Activated T-cell treated with anti-CD3 and anti-CD28 coated beads, Interleukin-2, amount 50 U/mL, for 72 hours (primary cell): Measurements from ENCODE around the gene GGTLC1. TPM values are rescaled to one million over a fixed set of nuclear protein-coding genes. Genes with fewer than 3 reads are reported as not detected.
A peak's percentile ranks its signal among the peaks of the same experiment; 100 is the strongest.
"Not testable (repeated sequence)": the region's sequence is repeated elsewhere in the genome, so short reads cannot be mapped to it uniquely, and the experiment has no call there.

Source experiments
- ATAC-seq, 2 donors: fragments of 150-1000 bp; cut with Tn5 transposase; replicated peaks in 1 of 2; 2 replicates each; pipeline ENCODE4 v1.10.0; 2021; ENCODE audit warnings: moderate library complexity in 2 of 2, mild to moderate bottlenecking in 1 of 2
- DNase-seq, 2 donors: peaks; one replicate each; pipeline ENCODE4 v3.0.0; 2021 to 2022; ENCODE audit warnings: mixed read lengths in 1 of 2
- H3K27ac Mint-ChIP-seq: one replicate; pipeline ENCODE4 v1.8.0; 2022; ENCODE audit warnings: mild to moderate bottlenecking, moderate library complexity, mixed read lengths
- H3K27me3 Mint-ChIP-seq: one replicate; pipeline ENCODE4 v1.8.0; 2022; ENCODE audit warnings: low read depth, mixed read lengths
- H3K36me3 Mint-ChIP-seq, 2 donors: one replicate each; pipeline ENCODE4 v1.8.0; 2022; ENCODE audit warnings: mixed read lengths in 2 of 2, mild to moderate bottlenecking in 1 of 2; ENCODE audit not compliant: insufficient read depth in 2 of 2
- H3K4me1 Mint-ChIP-seq: one replicate; pipeline ENCODE4 v1.8.0; 2022; ENCODE audit warnings: low read depth, mixed read lengths
- H3K4me3 Mint-ChIP-seq, 2 donors: one replicate each; pipeline ENCODE4 v1.8.0; 2022; ENCODE audit warnings: mild to moderate bottlenecking in 2 of 2, mixed read lengths in 2 of 2, moderate library complexity in 2 of 2
- H3K9me3 Mint-ChIP-seq, 2 donors: one replicate each; pipeline ENCODE4 v1.8.0; 2022; ENCODE audit warnings: mixed read lengths in 2 of 2
- total RNA-seq, 2 donors: library from RNA; stranded (reverse); gene quantifications; one replicate each; pipeline ENCODE4 v1.2.3, GENCODE V29; 2022

Gene GGTLC1
- total RNA-seq, 2 donors from 2014 or later: not detected

- Mint-ChIP-seq H3K27me3 (no peaks in the 10 kb centered on the region), H3K9me3 (no peaks in the 10 kb centered on the region), H3K4me3 (no peak overlapping the region), H3K4me1 (no peaks in the 10 kb centered on the region), H3K27ac (no peak overlapping the region), H3K36me3 (no peaks in the 10 kb centered on the region)
- DNase-seq: no peak
- ATAC-seq: no peak
Observed at GRCh38 chr20:24007073-24007595, 18.6 kb upstream of the GGTLC1 start.

GRCh38 chr20:24006626-24007025 is 18.0 kb upstream of the GGTLC1 start:
- H3K4me1 Mint-ChIP-seq: no peaks in the 10 kb centered on the region
- no peaks in the 10 kb centered on the region for H3K27me3 Mint-ChIP-seq
- no peak for ATAC-seq
- no peak for DNase-seq
- no peak overlapping the region for H3K27ac Mint-ChIP-seq
- no peaks in the 10 kb centered on the region for H3K9me3 Mint-ChIP-seq
- H3K36me3 Mint-ChIP-seq: no peaks in the 10 kb centered on the region
- H3K4me3 Mint-ChIP-seq: no peak overlapping the region

DNA sequence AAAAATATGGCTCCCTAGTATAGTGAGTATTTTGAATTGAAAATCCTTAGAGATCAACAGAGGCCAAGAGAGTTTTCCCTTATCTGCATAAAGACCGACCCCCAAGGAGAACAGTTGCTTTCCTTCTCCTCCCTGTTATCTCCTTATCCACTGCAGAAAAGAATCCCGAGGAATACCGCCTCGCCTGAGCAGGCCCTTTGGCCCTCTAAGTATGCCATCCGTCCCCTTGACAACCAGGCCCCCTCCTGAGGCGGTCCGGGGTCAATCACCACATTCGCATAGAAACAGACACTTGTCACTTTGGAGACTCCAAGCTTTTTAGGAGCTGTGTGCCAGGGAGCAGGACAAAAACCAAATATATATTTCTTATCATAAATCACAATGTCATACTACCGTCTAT is 15.9 kb upstream of the GGTLC1 start:
- Mint-ChIP-seq H3K27ac (no peak overlapping the region), H3K36me3 (no peaks in the 10 kb centered on the region), H3K9me3 (no peaks in the 10 kb centered on the region), H3K4me3 (no peak overlapping the region), H3K4me1 (no peaks in the 10 kb centered on the region), H3K27me3 (no peaks in the 10 kb centered on the region)
- DNase-seq (no peak), ATAC-seq (no peak)

- Mint-ChIP-seq H3K27me3 (no peaks in the 10 kb centered on the region), H3K36me3 (no peaks in the 10 kb centered on the region), H3K4me1 (no peaks in the 10 kb centered on the region), H3K4me3 (no peak overlapping the region), H3K27ac (no peak overlapping the region), H3K9me3 (no peaks in the 10 kb centered on the region)
- ATAC-seq (no peak), DNase-seq (no peak)
Observed at GRCh38 chr20:24002896-24003295, 14.3 kb upstream of the GGTLC1 start.

- Mint-ChIP-seq H3K27me3 (no peaks in the 10 kb centered on the region), H3K36me3 (no peaks in the 10 kb centered on the region), H3K4me3 (no peak overlapping the region), H3K4me1 (no peaks in the 10 kb centered on the region), H3K27ac (no peak overlapping the region), H3K9me3 (no peaks in the 10 kb centered on the region)
- DNase-seq (no peak), ATAC-seq (no peak)
Observed at GRCh38 chr20:24001712-24002405, 13.3 kb upstream of the GGTLC1 start.

DNA sequence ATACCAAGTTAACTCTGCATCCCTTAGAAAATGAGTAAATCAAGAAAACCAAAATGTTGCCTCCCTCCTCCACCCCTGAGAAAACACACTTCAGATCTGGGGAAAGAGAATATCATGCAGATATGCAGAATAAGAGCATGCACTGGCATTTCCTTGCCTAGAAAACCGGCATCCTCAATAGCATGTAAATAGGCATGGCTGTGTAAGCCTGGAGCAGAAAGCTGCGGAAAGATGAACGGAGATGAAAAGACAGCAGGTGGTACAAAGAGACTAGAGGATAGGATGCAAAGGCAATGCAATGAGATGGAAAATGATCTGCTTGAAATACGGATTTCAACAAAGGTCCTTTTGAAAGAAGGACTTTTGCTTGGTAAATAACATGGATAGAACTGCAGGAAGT is 10.3 kb upstream of the GGTLC1 start:
- DNase-seq (no peak), ATAC-seq (no peak)
- Mint-ChIP-seq H3K4me3 (no peak overlapping the region), H3K27ac (no peak overlapping the region), H3K4me1 (no peaks in the 10 kb centered on the region), H3K27me3 (no peaks in the 10 kb centered on the region), H3K36me3 (no peaks in the 10 kb centered on the region), H3K9me3 (no peaks in the 10 kb centered on the region)

DNA sequence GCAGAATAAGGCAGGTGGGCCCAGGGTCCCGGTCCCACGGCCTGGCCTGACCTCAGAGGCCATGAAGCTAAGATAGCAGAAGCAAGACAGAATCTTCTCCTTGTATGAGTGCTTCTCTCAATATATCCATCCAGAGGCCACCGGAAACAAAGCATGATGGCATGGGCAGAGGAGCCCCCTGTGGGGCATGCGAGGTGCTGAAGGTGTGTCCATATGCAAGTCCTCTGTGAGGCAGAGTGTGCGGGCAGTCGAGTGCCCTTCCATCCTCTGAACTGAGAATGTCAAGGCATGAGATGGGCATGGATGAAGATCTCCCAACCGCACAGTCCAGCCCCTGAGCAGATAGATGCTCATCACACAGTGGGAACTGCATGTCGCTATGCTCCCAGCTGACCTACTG is 9.8 kb upstream of the GGTLC1 start:
- no peaks in the 10 kb centered on the region for H3K27me3 Mint-ChIP-seq
- ATAC-seq (no peak), DNase-seq (no peak)
- H3K36me3 Mint-ChIP-seq: no peaks in the 10 kb centered on the region
- H3K4me1 Mint-ChIP-seq: no peaks in the 10 kb centered on the region
- no peak overlapping the region for H3K4me3 Mint-ChIP-seq
- H3K9me3 Mint-ChIP-seq: no peaks in the 10 kb centered on the region
- no peak overlapping the region for H3K27ac Mint-ChIP-seq

DNA sequence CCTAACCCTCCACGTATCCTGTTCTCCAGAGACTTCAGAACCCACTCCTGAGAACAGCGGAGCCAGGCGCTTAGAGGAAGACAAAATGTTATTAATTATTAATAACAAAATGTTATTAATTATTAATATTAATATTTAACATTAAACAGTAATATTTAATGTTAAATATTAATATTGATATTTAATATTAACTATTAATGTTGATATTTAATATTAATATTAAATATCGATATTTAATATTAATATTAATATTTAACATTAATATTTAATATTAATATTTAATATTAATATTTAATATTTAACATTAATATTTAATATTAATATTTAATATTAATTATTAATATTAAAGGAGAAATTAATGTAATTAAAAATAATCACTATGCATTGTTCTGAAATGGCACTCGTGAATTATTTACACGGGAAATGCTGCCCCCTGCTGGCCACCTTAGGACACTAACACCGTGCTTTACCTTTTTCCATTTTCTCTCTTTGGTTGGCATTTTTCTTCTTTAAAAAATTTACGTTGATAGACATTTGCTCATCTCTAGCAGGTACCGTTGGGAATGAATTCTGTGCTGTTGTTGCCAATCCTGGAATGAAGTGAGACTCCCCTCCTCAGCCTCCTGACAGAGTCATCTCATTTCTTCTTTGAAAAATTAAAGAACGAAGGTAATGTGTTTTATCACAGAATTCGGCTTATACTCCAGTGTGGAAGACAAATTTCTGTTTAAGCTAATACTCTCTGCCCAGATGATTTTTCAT is 7.5 kb upstream of the GGTLC1 start:
- no peak overlapping the region for H3K4me3 Mint-ChIP-seq
- H3K9me3 Mint-ChIP-seq: no peaks in the 10 kb centered on the region
- no peaks in the 10 kb centered on the region for H3K4me1 Mint-ChIP-seq
- DNase-seq: peak; percentile 55 to 58
- no peaks in the 10 kb centered on the region for H3K36me3 Mint-ChIP-seq
- H3K27me3 Mint-ChIP-seq: no peaks in the 10 kb centered on the region
- no peak overlapping the region for H3K27ac Mint-ChIP-seq
- ATAC-seq: no peak

- H3K27me3 Mint-ChIP-seq, H3K4me1 Mint-ChIP-seq, H3K4me3 Mint-ChIP-seq, H3K27ac Mint-ChIP-seq, ATAC-seq, DNase-seq, H3K36me3 Mint-ChIP-seq, H3K9me3 Mint-ChIP-seq: not testable (repeated sequence)
Observed at GRCh38 chr20:23995291-23995690, 6.7 kb upstream of the GGTLC1 start.

DNA sequence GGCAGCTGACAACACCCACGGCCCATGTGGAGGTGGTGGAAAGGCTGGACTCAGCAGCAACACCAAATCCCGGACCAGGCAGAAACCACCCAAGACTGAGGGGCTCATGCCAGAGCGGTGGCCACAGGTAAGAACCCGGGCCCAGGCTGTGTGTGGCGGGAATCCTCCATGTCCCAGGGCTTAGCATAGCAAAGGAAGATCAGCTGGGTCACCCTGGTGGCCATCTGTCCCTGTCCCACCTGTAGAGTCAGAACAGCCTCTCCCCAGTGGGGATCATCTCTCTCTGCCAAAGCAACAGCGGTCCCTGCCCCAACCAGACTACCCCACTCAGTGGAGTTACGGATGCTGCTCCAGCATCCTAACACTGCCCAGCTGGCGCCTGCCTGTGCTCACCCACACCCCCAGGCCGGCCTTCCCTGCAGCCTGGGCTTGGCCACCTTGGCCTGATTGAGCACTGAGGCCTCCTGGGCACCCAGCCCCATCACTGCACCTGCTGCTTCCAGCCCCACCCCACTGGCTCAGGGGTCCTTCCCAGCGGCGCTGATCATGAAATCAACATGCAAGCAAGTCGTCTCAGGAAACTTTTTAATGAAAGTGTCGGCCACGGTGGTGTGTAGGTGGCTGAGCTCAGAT is 5.5 kb upstream of the GGTLC1 start:
- not testable (repeated sequence) for H3K9me3 Mint-ChIP-seq, H3K27me3 Mint-ChIP-seq, ATAC-seq, H3K36me3 Mint-ChIP-seq, DNase-seq, H3K4me1 Mint-ChIP-seq, H3K4me3 Mint-ChIP-seq, H3K27ac Mint-ChIP-seq

DNA sequence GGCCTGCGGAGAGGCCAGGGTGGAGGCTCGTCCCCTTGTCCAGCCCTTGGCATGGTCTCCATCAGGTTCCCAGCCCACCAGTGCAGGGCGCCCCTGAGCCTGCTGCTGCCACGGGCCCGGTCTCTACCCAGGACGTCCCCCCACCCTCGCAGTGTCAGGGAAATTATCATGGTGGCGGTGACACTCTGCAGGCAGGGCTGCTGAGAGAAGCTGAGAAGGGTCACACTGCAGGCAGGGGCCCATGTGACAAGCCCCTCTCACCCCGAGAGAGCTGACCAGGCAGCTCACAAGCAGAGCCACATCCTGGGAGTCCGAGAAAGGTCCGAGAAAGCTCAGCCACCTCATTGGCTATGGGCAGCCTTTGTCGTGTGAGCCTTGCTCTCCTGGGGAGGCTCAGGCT is 4.9 kb upstream of the GGTLC1 start:
- DNase-seq, H3K4me1 Mint-ChIP-seq, H3K36me3 Mint-ChIP-seq, H3K27me3 Mint-ChIP-seq, H3K4me3 Mint-ChIP-seq, H3K27ac Mint-ChIP-seq, ATAC-seq, H3K9me3 Mint-ChIP-seq: not testable (repeated sequence)

DNA sequence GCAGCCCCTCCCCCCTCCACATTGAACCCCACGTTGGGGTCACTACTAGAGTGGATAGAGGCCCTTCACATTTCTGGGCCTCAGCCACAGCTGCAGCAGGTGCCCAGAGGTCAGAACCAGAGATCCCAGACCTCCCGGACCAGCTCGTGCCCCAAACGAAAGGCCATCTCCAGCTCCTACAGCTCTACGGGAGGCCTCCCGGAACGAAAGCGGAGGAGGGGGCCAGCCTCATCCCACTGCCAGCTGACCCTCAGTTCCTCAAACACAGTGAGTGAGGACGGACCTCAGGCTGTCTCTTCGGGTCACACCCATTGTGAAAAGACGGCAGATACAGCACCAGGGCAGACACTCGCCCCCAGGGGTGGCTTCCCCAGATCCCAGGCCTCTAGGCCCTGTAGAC is 1.7 kb upstream of the GGTLC1 start:
- not testable (repeated sequence) for H3K27me3 Mint-ChIP-seq, H3K27ac Mint-ChIP-seq, H3K9me3 Mint-ChIP-seq, ATAC-seq, DNase-seq, H3K36me3 Mint-ChIP-seq, H3K4me1 Mint-ChIP-seq, H3K4me3 Mint-ChIP-seq

GRCh38 chr20:23988966-23989365 is 387 bp upstream of the GGTLC1 start:
- DNase-seq, H3K4me3 Mint-ChIP-seq, H3K9me3 Mint-ChIP-seq, H3K36me3 Mint-ChIP-seq, H3K27me3 Mint-ChIP-seq, H3K27ac Mint-ChIP-seq, H3K4me1 Mint-ChIP-seq, ATAC-seq: not testable (repeated sequence)
